SK-N-SH treated with all-trans-retinoic acid at 6 μM for 48 hours (cell line): ENCODE results near the gene AGPS.

Source experiments
- ATAC-seq: fragments of 200-7000 bp; cut with Tn5 transposase; 3 replicates; pipeline ENCODE4 v1.9.1; 2020; ENCODE audit warnings: mild to moderate bottlenecking, moderate library complexity
- BACH2 ChIP-seq: fragments of 250-450 bp; sonication (Bioruptor Pico); IDR thresholded peaks from 2 replicates; pipeline ENCODE4 v1.9.0; 2021; ENCODE audit warnings: mild to moderate bottlenecking, borderline replicate concordance
- CSDC2 ChIP-seq: fragments of 250-450 bp; sonication (Bioruptor Pico); IDR thresholded peaks from 2 replicates; pipeline ENCODE4 v1.5.0; 2020; ENCODE audit warnings: mild to moderate bottlenecking, moderate library complexity
- ESRRG ChIP-seq: fragments of 250-450 bp; sonication (Bioruptor Pico); IDR thresholded peaks from 2 replicates; pipeline ENCODE4 v1.6.1; 2021; ENCODE audit warnings: mild to moderate bottlenecking
- GLIS3 ChIP-seq: fragments of 250-450 bp; sonication (Bioruptor Pico); IDR thresholded peaks from 2 replicates; pipeline ENCODE4 v1.5.0; 2020; ENCODE audit warnings: mild to moderate bottlenecking, moderate library complexity
- ISL1 ChIP-seq: fragments of 250-450 bp; sonication (Bioruptor Pico); IDR thresholded peaks from 2 replicates; pipeline ENCODE4 v2.1.2; 2022; ENCODE audit warnings: mild to moderate bottlenecking, moderate library complexity
- OSR1 ChIP-seq: fragments of 250-450 bp; sonication (Bioruptor Pico); IDR thresholded peaks from 2 replicates; pipeline ENCODE4 v1.8.0; 2022; ENCODE audit warnings: moderate library complexity, mild to moderate bottlenecking, inconsistent platforms
- PPARA ChIP-seq: fragments of 250-450 bp; sonication (Bioruptor Pico); IDR thresholded peaks from 2 replicates; pipeline ENCODE4 v1.5.0; 2020; ENCODE audit warnings: mild to moderate bottlenecking, borderline replicate concordance
- RARB ChIP-seq: fragments of 250-450 bp; sonication (Bioruptor Pico); IDR thresholded peaks from 2 replicates; pipeline ENCODE4 v1.8.0; 2021; ENCODE audit warnings: mild to moderate bottlenecking, moderate library complexity
- SNAI2 ChIP-seq: fragments of 250-450 bp; sonication (Bioruptor Pico); IDR thresholded peaks from 2 replicates; pipeline ENCODE4 v1.5.0; 2020; ENCODE audit warnings: mild to moderate bottlenecking, moderate library complexity
- TOX ChIP-seq: fragments of 250-450 bp; sonication (Bioruptor Pico); IDR thresholded peaks from 2 replicates; pipeline ENCODE4 v1.8.0; 2021; ENCODE audit warnings: mild to moderate bottlenecking, moderate library complexity, borderline replicate concordance
- ZC3H10 ChIP-seq: fragments of 250-450 bp; sonication (Bioruptor Pico); IDR thresholded peaks from 2 replicates; pipeline ENCODE4 v1.5.1; 2021; ENCODE audit warnings: mild to moderate bottlenecking, moderate library complexity
- ZFP3 ChIP-seq: fragments of 250-450 bp; sonication (Bioruptor Pico); IDR thresholded peaks from 2 replicates; pipeline ENCODE4 v1.5.0; 2020; ENCODE audit warnings: mild to moderate bottlenecking, moderate library complexity
- ZFP30 ChIP-seq: fragments of 450-650 bp; formaldehyde crosslinking; IDR thresholded peaks from 2 replicates; pipeline ENCODE4 v1.5.0; 2022; ENCODE audit warnings: mild to moderate bottlenecking, moderate library complexity
- ZNF565 ChIP-seq: fragments of 450-650 bp; formaldehyde crosslinking; conservative IDR thresholded peaks from 2 replicates; pipeline ENCODE4 v1.5.0; 2020; ENCODE audit warnings: low read depth, mild to moderate bottlenecking, moderate library complexity
- ZNF70 ChIP-seq: fragments of 450-650 bp; formaldehyde crosslinking; IDR thresholded peaks from 2 replicates; pipeline ENCODE4 v1.5.0; 2020; ENCODE audit warnings: mild to moderate bottlenecking, moderate library complexity
- ZNF8 ChIP-seq: fragments of 450-650 bp; formaldehyde crosslinking; IDR thresholded peaks from 2 replicates; pipeline ENCODE4 v1.5.0; 2020; ENCODE audit warnings: mild to moderate bottlenecking, moderate library complexity
- TF ChIP-seq, protein P1 (sequence below): fragments of 250-450 bp; sonication (Bioruptor Pico); IDR thresholded peaks from 2 replicates; pipeline ENCODE4 v1.5.1; 2020; ENCODE audit warnings: low read depth, mild to moderate bottlenecking, moderate library complexity
- TF ChIP-seq, protein P2 (sequence below): fragments of 250-450 bp; sonication (Bioruptor Pico); IDR thresholded peaks from 2 replicates; pipeline ENCODE4 v1.8.0; 2020; ENCODE audit warnings: mild to moderate bottlenecking, moderate library complexity, borderline replicate concordance
- TF ChIP-seq, protein P3 (sequence below): fragments of 250-450 bp; sonication (Bioruptor Pico); IDR thresholded peaks from 2 replicates; pipeline ENCODE4 v1.5.0; 2020; ENCODE audit warnings: mild to moderate bottlenecking, moderate library complexity
- TF ChIP-seq, protein P4 (sequence below): fragments of 250-450 bp; sonication (Bioruptor Pico); IDR thresholded peaks from 2 replicates; pipeline ENCODE4 v1.5.1; 2021; ENCODE audit warnings: mild to moderate bottlenecking, moderate library complexity
- TF ChIP-seq, protein P5 (sequence below): fragments of 250-450 bp; sonication (Bioruptor Pico); IDR thresholded peaks from 2 replicates; pipeline ENCODE4 v1.8.0; 2021; ENCODE audit warnings: low read depth, mild to moderate bottlenecking, moderate library complexity, borderline replicate concordance

AGPS gene

DNA sequence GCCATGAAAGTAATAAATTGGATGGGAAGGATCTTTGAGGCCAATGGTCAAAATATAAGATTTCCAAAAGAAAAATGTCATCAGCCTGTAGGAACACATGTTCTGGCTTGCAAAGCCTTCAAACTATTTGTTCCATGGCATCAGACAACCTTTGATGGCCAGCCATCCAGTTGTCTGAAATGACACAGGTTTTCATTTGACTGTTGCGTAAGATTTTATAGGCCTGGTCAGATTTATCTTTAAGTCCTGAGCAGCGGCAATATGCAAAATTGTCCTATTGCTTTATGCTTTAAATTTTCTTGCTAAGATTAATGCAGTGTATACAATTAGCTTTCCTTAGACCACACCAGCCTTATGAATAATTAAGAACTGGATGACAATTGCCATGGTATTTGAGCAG lies 167.1 kb downstream of the AGPS start (continued):
- TF ChIP-seq ESRRG (no peak), ZNF565 (CRISPR knock-in tag) (no peak), CSDC2 (no peak)

DNA sequence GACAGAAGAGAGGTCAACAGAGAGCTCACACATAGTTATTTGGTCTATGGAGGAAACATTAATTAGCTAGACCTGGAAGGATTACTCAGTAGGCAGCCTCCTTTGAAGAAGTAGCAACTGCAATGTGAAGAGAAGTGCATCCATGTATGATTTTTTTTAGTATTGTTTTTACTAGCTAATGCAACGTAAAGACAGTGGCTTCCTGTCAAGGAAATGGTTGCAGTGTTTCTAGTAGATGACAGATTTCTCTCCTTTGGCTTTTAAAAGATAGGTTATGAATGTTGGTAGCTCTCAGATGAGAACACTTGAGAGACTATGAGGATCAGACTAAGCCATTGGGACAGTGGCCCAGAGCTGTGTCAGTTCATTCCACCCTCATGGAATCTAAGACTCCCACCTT lies 175.8 kb downstream of the AGPS start:
- ATAC-seq: no peak
- TF ChIP-seq ZFP30 (CRISPR knock-in tag) (no peak), TOX (CRISPR knock-in tag) (no peak), ZC3H10 (no peak), ZNF565 (CRISPR knock-in tag) (no peak), OSR1 (CRISPR knock-in tag) (no peak), ESRRG (no peak), ZFP3 (CRISPR knock-in tag) (no peak), SNAI2 (no peak), GLIS3 (no peak), PPARA (CRISPR knock-in tag) (no peak)
- TF ChIP-seq, protein P1, sequence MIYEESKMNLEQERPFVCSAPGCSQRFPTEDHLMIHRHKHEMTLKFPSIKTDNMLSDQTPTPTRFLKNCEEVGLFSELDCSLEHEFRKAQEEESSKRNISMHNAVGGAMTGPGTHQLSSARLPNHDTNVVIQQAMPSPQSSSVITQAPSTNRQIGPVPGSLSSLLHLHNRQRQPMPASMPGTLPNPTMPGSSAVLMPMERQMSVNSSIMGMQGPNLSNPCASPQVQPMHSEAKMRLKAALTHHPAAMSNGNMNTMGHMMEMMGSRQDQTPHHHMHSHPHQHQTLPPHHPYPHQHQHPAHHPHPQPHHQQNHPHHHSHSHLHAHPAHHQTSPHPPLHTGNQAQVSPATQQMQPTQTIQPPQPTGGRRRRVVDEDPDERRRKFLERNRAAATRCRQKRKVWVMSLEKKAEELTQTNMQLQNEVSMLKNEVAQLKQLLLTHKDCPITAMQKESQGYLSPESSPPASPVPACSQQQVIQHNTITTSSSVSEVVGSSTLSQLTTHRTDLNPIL (CRISPR knock-in tag): no peak
- TF ChIP-seq, protein P2, sequence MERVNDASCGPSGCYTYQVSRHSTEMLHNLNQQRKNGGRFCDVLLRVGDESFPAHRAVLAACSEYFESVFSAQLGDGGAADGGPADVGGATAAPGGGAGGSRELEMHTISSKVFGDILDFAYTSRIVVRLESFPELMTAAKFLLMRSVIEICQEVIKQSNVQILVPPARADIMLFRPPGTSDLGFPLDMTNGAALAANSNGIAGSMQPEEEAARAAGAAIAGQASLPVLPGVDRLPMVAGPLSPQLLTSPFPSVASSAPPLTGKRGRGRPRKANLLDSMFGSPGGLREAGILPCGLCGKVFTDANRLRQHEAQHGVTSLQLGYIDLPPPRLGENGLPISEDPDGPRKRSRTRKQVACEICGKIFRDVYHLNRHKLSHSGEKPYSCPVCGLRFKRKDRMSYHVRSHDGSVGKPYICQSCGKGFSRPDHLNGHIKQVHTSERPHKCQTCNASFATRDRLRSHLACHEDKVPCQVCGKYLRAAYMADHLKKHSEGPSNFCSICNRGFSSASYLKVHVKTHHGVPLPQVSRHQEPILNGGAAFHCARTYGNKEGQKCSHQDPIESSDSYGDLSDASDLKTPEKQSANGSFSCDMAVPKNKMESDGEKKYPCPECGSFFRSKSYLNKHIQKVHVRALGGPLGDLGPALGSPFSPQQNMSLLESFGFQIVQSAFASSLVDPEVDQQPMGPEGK (CRISPR knock-in tag): no peak

DNA sequence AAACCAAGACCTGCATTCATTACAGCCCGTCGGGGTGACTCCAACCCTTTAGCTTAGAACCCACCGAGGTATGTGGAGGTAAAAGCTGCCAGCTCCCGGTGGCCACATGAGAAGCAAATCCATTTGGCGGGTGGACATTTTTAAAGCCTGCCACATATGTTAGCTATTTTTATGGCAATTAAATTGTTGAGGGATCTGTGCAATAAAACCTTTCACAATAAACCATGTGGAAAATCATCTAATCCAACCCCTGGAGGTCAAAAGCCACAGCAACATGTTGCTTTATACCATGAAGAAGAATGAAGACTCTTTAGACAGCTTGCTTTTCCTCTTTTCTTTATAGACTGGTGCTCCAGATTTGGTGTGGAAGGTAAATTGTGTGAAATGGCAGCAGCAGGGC lies 176.3 kb downstream of the AGPS start:
- ATAC-seq: no peak
- no peak for TF ChIP-seq ZFP30 (CRISPR knock-in tag)
- TF ChIP-seq ZFP3 (CRISPR knock-in tag): no peak
- TF ChIP-seq ISL1 (CRISPR knock-in tag): no peak
- TF ChIP-seq, protein P3, sequence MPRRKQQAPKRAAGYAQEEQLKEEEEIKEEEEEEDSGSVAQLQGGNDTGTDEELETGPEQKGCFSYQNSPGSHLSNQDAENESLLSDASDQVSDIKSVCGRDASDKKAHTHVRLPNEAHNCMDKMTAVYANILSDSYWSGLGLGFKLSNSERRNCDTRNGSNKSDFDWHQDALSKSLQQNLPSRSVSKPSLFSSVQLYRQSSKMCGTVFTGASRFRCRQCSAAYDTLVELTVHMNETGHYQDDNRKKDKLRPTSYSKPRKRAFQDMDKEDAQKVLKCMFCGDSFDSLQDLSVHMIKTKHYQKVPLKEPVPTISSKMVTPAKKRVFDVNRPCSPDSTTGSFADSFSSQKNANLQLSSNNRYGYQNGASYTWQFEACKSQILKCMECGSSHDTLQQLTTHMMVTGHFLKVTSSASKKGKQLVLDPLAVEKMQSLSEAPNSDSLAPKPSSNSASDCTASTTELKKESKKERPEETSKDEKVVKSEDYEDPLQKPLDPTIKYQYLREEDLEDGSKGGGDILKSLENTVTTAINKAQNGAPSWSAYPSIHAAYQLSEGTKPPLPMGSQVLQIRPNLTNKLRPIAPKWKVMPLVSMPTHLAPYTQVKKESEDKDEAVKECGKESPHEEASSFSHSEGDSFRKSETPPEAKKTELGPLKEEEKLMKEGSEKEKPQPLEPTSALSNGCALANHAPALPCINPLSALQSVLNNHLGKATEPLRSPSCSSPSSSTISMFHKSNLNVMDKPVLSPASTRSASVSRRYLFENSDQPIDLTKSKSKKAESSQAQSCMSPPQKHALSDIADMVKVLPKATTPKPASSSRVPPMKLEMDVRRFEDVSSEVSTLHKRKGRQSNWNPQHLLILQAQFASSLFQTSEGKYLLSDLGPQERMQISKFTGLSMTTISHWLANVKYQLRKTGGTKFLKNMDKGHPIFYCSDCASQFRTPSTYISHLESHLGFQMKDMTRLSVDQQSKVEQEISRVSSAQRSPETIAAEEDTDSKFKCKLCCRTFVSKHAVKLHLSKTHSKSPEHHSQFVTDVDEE (CRISPR knock-in tag): no peak
- no peak for TF ChIP-seq ZNF8 (CRISPR knock-in tag)
- no peak for TF ChIP-seq ZC3H10
- no peak for TF ChIP-seq ZNF70 (CRISPR knock-in tag)
- no peak for TF ChIP-seq ZNF565 (CRISPR knock-in tag)
- TF ChIP-seq, protein P4, sequence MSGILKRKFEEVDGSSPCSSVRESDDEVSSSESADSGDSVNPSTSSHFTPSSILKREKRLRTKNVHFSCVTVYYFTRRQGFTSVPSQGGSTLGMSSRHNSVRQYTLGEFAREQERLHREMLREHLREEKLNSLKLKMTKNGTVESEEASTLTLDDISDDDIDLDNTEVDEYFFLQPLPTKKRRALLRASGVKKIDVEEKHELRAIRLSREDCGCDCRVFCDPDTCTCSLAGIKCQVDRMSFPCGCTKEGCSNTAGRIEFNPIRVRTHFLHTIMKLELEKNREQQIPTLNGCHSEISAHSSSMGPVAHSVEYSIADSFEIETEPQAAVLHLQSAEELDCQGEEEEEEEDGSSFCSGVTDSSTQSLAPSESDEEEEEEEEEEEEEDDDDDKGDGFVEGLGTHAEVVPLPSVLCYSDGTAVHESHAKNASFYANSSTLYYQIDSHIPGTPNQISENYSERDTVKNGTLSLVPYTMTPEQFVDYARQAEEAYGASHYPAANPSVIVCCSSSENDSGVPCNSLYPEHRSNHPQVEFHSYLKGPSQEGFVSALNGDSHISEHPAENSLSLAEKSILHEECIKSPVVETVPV (CRISPR knock-in tag): no peak
- TF ChIP-seq, protein P2 (CRISPR knock-in tag): no peak
- TF ChIP-seq, protein P5, sequence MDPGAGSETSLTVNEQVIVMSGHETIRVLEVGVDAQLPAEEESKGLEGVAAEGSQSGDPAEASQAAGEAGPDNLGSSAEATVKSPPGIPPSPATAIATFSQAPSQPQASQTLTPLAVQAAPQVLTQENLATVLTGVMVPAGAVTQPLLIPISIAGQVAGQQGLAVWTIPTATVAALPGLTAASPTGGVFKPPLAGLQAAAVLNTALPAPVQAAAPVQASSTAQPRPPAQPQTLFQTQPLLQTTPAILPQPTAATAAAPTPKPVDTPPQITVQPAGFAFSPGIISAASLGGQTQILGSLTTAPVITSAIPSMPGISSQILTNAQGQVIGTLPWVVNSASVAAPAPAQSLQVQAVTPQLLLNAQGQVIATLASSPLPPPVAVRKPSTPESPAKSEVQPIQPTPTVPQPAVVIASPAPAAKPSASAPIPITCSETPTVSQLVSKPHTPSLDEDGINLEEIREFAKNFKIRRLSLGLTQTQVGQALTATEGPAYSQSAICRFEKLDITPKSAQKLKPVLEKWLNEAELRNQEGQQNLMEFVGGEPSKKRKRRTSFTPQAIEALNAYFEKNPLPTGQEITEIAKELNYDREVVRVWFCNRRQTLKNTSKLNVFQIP: no peak
- no peak for TF ChIP-seq BACH2
- no peak for TF ChIP-seq ESRRG
- no peak for TF ChIP-seq TOX (CRISPR knock-in tag)
- no peak for TF ChIP-seq RARB
- TF ChIP-seq, protein P1 (CRISPR knock-in tag): no peak
- TF ChIP-seq, all 23 proteins: peak for 0
